GDM1 (cell line): Measurements from ENCODE around the gene CTPS1.
A peak's percentile ranks its signal among the peaks of the same experiment; 100 is the strongest.

Experiments used
- DNase-seq: peaks from one replicate; lab custom pipeline; 2025; lab: John Stamatoyannopoulos, UW

The CTPS1 gene

GRCh38 chr1:40969445-40969844 is 10.1 kb upstream of the CTPS1 start:
- no peak for DNase-seq

GRCh38 chr1:40971966-40972365 is 7.5 kb upstream of the CTPS1 start:
- no peak for DNase-seq

- DNase-seq, result peak; percentile 9
Measured at GRCh38 chr1:40973912-40974311, 5.6 kb upstream of the CTPS1 start.

- no peak for DNase-seq
Measured at GRCh38 chr1:40974945-40975344, 4.6 kb upstream of the CTPS1 start.

GRCh38 chr1:40976952-40977690 is 2.4 kb upstream of the CTPS1 start:
- no peak for DNase-seq

- no peak for DNase-seq
Measured at GRCh38 chr1:40977716-40978115, 1.8 kb upstream of the CTPS1 start.

GRCh38 chr1:40978886-40979240 is 633 bp upstream of the CTPS1 start:
- no peak for DNase-seq

GRCh38 chr1:40980068-40980452 is 564 bp downstream of the CTPS1 start:
- DNase-seq, result no peak

GRCh38 chr1:40980453-40981121 is 1.1 kb downstream of the CTPS1 start:
- DNase-seq, result no peak

GRCh38 chr1:40981691-40982448 is 2.4 kb downstream of the CTPS1 start:
- no peak for DNase-seq

- DNase-seq, result no peak
Measured at GRCh38 chr1:40982721-40983120, 3.2 kb downstream of the CTPS1 start.

GRCh38 chr1:40983286-40983685 is 3.8 kb downstream of the CTPS1 start:
- no peak for DNase-seq

GRCh38 chr1:40984066-40984465 is 4.6 kb downstream of the CTPS1 start:
- DNase-seq, result no peak

- DNase-seq, result no peak
Measured at GRCh38 chr1:40984531-40984930, 5.0 kb downstream of the CTPS1 start.

- no peak for DNase-seq
Measured at GRCh38 chr1:40985161-40985560, 5.7 kb downstream of the CTPS1 start.

- no peak for DNase-seq
Measured at GRCh38 chr1:40985875-40986274, 6.4 kb downstream of the CTPS1 start.

- DNase-seq, result no peak
Measured at GRCh38 chr1:40986328-40986783, 6.9 kb downstream of the CTPS1 start.

GRCh38 chr1:40986956-40987355 is 7.5 kb downstream of the CTPS1 start:
- no peak for DNase-seq

GRCh38 chr1:40987439-40988276 is 8.2 kb downstream of the CTPS1 start:
- no peak for DNase-seq

GRCh38 chr1:40988280-40988679 is 8.8 kb downstream of the CTPS1 start:
- no peak for DNase-seq

- DNase-seq, result no peak
Measured at GRCh38 chr1:40989066-40989465, 9.6 kb downstream of the CTPS1 start.

- DNase-seq, result no peak
Measured at GRCh38 chr1:40997096-40997495, 17.6 kb downstream of the CTPS1 start.
